ENCODE measurements around the gene CARTPT.

Gene CARTPT

GRCh38 chr5:71719063-71719964, at the start of gene CARTPT:
CARTPT (plus strand) TSS chr5:71719275; CDS start chr5:71719294, 19 bp downstream.
- DNase-seq (ENCODE audit: insufficient read length, low spot score) (no peak), FAIRE-seq (no peak)
- no peak for TF ChIP-seq CTCF (IDR thresholded peaks at IDR 0.05; ENCODE audit: insufficient read depth, missing control alignments)

GRCh38 chr5:71677977-71678376, 41.1 kb upstream of the CARTPT start:
- FAIRE-seq (no peak), DNase-seq (ENCODE audit: insufficient read length, low spot score) (no peak)
- TF ChIP-seq CTCF (IDR thresholded peaks at IDR 0.05; ENCODE audit: insufficient read depth, missing control alignments) = no peak

- DNase-seq (ENCODE audit: insufficient read length, low spot score) (no peak), FAIRE-seq (no peak)
- no peak for TF ChIP-seq CTCF (IDR thresholded peaks at IDR 0.05; ENCODE audit: insufficient read depth, missing control alignments)
These were observed 39.4 kb upstream of the CARTPT start for GRCh38 chr5:71679714-71680113.

- no peak for FAIRE-seq
- no peak for DNase-seq (ENCODE audit: insufficient read length, low spot score)
- no peak for TF ChIP-seq CTCF (IDR thresholded peaks at IDR 0.05; ENCODE audit: insufficient read depth, missing control alignments)
These were observed 38.6 kb upstream of the CARTPT start for GRCh38 chr5:71680510-71680909.

GRCh38 chr5:71681296-71681695, 37.8 kb upstream of the CARTPT start:
- FAIRE-seq = no peak

GRCh38 chr5:71684309-71684708, 34.8 kb upstream of the CARTPT start:
- FAIRE-seq (no peak), DNase-seq (ENCODE audit: insufficient read length, low spot score) (no peak)
- no peak for TF ChIP-seq CTCF (IDR thresholded peaks at IDR 0.05; ENCODE audit: insufficient read depth, missing control alignments)

More at GRCh38 chr5:71681296-71681695, 37.8 kb upstream of the CARTPT start:
- TF ChIP-seq CTCF (IDR thresholded peaks at IDR 0.05; ENCODE audit: insufficient read depth, missing control alignments) = no peak
- no peak for DNase-seq (ENCODE audit: insufficient read length, low spot score)

GRCh38 chr5:71693828-71694427, 25.1 kb upstream of the CARTPT start:
- no peak for TF ChIP-seq CTCF (IDR thresholded peaks at IDR 0.05; ENCODE audit: insufficient read depth, missing control alignments)
- FAIRE-seq = no peak

More at GRCh38 chr5:71693828-71694427, 25.1 kb upstream of the CARTPT start:
- no peak for DNase-seq (ENCODE audit: insufficient read length, low spot score)

Data from D721Med (cell line).